Measurements from ENCODE around the gene PARVG. TPM values are rescaled to one million over a fixed set of nuclear protein-coding genes. Genes with fewer than 3 reads are reported as not detected.

Gene PARVG
- total RNA-seq, 1 experiment from 2014 or later: 0.21 TPM

- DNase-seq: no peak
- Histone ChIP-seq H3K27me3 (ENCODE audit: control insufficient read depth, insufficient read depth, low read length) (no peaks in the 10 kb centered on the region), H3K36me3 (replicated peaks; ENCODE audit: control insufficient read depth, insufficient read depth, low read length) (no peaks in the 10 kb centered on the region), H3K4me3 (ENCODE audit: insufficient read depth, low read depth, low read length) (no peak overlapping the region)
Observed at GRCh38 chr22:44256085-44256484, 75.4 kb downstream of the PARVG start.

DNA sequence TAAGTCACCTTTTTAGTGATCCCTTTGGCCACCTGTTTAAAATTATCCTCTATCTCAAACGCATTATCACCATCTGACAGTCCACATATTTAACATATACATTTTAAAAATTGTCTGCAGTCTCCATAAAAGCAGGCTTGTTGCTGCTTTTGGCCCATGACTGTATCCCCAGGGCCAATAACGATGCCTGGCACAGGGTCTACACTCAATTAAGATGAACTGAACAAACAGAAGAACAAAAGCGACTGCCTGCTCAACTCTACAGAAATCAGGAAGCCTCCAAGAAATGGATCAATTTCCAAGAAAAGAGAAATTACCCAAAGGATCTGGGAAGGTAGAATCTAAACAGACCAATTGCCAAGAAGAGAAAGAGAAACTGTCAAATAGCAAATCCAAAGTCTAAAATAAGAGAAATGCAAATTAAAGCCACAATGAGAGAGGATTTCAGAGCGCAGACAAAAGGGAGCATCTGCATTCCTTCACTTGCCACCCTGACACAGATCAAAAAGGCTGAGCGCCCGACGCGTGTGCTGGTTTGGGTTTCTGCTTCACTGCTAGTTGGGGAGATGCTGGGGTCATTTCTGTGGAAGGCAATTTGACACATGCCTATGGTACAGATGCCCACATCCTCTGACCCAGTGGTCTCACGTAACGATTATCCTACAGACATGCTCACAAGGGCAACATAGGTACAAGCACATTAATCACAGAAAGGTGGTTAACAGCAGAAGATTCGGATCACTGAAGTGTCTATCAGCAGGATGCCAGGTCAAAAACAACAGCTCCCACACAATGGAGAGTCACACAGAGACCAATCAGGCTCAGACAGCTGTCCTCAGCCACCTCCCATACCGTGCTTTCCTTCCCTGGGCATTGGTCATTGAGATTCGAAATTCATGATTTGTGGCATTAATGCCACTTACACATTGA, 76.1 kb downstream of the PARVG start:
- Histone ChIP-seq H3K4me3 (ENCODE audit: insufficient read depth, low read depth, low read length) (no peak overlapping the region), H3K36me3 (replicated peaks; ENCODE audit: control insufficient read depth, insufficient read depth, low read length) (no peaks in the 10 kb centered on the region), H3K27me3 (ENCODE audit: control insufficient read depth, insufficient read depth, low read length) (no peaks in the 10 kb centered on the region)
- DNase-seq: peak; percentile 58

Other genes with a start within 250 kb of the PARVG start
- 47.6 and 52.0 TPM in 2 replicates for gene SAMM50, start 225.5 kb upstream of the PARVG start, total RNA-seq (2014; rRNA removed; shearing (Covaris generic))
- gene PARVB, start 156.6 kb upstream of the PARVG start, total RNA-seq (2014; rRNA removed; shearing (Covaris generic)): 19.9 and 37.9 TPM in 2 replicates
- 1.3 and 2.9 TPM in 2 replicates for gene SHISAL1, start 132.0 kb downstream of the PARVG start, total RNA-seq (2014; rRNA removed; shearing (Covaris generic))

Measured in H7 (cell line).